NCI-H774 (cell line): ENCODE data around the gene CFAP161.
"Not testable (repeated sequence)": the region's sequence is repeated elsewhere in the genome, so short reads cannot be mapped to it uniquely, and the experiment has no call there.

Experiments
- DNase-seq: peaks from one replicate; lab custom pipeline; 2025; lab: John Stamatoyannopoulos, UW

CFAP161 gene

DNA sequence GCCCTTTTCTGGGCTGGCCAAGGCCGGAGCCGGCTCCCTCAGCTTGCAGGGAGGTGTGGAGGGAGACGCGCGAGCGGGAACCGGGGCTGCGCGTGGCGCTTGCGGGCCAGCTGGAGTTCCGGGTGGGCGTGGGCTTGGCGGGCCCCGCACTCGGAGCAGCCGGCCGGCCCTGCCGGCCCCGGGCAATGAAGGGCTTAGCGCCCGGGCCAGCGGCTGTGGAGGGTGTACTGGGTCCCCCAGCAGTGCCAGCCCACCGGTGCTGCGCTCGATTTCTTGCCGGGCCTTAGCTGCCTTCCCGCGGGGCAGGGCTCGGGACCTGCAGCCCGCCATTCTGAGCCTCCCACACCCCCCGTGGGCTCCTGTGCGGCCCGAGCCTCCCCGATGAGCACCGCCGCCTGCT is 24.5 kb downstream of the CFAP161 start:
- not testable (repeated sequence) for DNase-seq

DNA sequence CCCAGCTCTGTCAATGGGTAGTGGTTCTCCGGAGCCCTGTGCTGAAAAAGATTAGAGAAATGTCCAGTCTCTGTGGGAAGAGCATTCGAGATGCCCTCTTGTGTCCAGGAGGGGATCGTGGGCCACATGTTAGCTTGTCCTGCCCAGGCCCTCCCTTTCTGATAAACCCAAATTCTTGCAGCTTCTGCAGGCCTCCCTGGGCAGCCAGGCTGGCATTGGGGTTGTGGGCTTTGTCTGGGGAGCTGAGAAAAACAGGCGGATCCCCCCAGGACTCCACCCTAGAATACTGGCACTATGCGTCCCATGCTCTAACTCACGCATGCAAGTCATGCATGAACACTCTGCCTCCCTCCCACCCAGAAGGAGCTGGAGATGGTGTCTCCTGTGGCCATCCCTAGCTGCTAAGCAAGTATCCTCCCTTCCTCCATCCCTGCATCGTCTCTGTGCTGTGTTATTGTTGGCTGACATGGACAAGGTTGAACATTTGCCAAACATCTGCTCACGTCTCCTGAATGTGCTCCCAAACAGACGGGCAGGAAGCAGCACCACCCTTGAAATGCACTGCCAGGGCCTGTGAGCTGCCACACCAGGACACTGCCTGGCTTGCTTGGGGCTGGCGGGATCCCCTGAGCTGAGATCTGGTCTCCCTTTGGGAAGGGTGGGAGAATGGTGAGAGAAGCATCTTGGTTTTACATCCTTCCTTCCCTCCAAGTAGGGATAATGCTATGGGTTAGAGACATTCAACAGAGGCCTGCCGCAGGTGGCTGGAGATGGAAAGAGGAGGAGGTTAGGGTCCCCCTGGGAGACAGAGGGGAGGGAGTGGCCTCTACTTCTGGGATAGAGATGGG is 26.5 kb downstream of the CFAP161 start:
- DNase-seq = no peak

DNA sequence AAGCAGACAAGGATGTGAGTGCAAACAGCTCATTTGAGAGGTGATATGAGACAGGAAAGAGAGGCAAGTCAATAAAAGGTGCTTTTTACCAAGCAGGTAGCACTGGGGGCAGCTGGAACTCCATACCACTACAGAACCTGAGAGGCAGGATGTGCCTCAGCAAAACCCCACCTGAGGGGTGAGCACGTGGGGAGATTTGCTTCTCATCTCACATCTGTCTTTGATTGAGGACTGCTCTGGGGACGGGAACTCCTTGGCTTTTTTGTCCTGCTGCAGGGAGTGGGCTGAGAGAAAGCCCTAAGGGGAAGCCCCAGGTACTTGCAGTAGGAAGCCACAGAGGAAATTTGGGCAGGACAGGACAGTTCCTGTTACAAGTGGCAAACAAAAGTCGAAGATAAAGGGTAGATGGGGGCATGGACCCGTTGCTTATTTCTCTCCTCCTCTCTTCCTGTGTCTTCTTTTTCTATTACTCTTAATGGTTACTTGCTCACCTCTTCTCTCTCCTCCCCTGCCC is 27.1 kb downstream of the CFAP161 start:
- no peak for DNase-seq

DNA sequence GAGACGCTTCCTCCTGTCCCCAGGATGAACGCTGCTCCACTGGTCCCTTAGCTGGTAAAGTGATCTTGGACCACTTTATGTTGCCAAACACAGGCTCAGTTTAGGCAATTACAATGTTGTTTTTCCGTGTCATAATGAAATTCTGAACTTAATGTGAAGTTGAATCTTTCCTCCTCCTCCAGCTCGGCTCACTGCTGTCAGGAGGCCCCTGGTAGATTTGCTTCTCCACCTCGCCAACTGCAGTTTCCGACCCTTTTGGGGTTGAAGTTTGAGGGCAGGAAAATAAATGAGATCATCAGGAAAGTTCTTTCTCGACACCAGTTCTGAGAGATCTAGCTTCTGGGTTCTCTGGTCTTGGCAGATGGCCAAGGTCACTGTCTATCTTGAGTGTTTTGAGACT is 27.8 kb downstream of the CFAP161 start:
- no peak for DNase-seq

DNA sequence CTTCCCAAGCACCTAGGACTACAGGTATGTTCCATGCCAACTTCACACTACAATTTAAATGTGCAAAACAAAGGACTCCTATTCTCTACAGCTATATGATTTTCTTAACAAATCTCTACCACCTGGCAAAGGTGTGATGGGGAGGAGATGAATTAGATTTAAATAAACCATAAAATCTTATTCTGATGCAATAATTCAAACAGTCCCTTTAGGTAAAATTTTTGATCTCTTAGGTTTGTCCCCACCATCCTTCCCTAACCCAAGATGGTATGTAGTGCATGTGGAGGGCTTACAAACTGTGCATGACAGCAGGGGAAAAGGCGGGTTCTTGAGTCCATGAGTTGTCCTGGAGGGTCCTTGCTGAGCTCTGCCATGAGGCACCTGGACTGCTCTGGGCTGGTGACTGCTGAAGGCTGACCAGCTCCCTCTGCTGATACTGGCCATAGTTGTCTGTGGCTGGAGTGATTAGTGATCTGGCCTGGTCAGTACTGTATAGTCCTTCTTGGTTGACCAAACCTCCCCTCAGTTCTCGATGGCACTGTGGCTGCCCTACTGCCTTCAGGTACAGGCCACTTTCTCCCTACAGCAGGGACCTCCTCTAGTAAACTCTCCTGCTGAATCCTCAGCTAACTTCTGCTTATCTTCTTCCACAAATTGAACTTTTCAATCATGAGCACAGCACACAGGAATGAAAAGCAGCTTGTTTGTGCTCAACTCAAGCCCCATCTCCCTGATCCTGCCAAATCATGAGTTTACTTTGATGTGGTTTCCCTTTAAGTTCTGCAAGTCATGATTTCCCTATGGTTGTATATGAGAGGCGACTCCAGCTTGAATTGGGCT is 30.1 kb downstream of the CFAP161 start:
- DNase-seq = no peak

DNA sequence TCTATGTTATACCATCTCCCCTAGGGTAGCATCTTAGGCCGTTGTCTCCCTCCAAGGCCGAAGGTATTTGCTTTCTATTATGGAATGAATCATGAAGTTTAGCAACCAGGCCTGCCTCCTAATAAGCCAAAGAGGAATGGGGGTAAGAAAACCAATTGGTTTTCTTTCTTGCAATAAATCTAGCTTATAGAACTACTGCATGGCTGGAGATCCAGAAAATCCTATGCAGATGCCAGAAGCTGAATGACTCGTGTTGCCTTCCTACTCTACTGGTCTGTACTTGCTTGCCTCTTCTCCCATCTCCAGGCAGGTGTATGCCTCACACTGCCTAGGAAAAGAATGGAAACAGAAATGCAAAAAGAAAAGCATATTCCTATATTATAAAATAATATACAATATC is 31.5 kb downstream of the CFAP161 start:
- DNase-seq = no peak

DNA sequence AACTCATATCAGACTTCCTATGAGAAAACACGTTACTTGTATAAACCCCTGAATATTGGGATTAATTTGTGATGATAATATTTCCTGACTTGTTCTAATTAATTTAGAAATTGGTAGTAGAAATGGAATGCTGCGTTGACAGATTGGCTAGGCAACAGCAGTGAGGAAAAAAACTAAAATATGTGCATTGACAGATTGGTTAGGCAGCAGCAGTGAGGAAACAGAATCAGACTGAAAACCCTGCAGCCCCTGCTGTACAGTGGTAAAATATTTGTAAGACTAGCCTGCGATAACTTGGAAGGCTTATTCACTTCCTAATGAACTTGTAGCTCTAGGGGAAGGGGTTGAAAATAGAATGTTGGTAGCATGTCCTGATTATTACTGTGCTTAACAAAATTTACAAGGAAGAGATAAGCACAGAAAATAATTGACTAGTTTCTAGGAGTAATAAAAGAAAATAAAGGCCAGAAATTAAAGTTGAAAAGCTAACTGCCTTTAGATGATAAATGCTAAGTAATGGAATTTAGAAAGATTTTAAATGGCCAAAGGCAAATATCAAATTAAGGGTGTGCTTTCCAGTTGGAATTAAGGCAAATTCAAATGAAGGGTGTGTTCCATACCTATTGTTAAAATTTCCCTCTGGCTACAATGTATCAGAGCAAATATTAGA is 32.7 kb downstream of the CFAP161 start:
- DNase-seq = no peak

DNA sequence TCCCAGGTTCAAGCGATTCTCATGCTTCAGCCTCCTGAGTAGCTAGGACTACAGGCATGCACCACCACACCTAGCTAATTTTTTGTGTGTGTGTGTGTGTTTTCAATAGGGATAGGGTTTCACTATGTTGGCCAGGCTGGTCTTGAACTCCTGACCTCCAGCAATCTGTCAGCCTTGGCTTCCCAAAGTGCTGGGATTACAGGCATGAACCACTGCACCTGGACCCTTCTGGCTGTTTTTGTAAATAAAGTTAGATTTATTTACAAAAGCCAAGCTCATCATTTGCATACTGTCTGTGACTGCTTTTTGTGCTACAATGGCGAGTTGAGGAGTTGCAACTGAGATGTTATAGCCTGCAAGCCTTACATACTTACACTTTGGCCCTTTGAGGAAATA is 34.1 kb downstream of the CFAP161 start:
- no peak for DNase-seq

DNA sequence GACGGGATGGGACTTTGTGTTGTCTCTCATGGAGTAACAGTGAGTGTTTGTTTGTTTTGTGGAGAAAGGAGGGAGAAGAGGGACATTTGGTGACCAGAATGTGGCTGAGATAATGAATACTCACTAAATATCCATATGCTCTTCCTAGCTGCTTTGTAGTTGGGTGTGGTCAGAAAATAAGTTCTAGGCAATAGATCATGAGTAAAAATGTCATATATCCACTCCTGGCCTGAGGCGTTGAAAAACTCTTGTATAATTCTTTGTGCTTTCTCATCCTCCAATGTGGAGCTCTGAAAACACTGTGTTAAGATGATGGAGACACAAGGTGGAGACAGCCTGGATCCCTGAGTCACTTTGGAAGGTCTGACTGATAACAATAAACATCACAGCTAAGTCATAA is 34.6 kb downstream of the CFAP161 start:
- DNase-seq = no peak

DNA sequence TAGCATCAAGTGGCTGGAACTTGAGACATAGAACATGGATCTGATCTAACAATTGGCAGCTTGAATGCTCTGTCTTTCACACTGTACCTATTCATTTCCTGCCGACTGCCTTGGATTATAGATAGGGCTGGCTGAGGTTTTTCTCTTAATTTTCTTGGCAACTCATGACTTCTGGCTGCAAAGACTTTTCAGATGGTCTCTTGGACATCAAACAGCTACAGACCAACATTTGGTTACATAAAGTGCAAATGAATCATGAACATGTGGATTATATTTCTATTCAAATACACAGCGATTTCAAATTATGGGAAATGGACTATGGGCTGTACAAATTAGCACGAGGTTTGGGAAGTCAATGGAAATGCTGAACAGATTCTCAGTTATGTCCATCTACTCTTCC is 36.4 kb downstream of the CFAP161 start:
- DNase-seq = no peak

DNA sequence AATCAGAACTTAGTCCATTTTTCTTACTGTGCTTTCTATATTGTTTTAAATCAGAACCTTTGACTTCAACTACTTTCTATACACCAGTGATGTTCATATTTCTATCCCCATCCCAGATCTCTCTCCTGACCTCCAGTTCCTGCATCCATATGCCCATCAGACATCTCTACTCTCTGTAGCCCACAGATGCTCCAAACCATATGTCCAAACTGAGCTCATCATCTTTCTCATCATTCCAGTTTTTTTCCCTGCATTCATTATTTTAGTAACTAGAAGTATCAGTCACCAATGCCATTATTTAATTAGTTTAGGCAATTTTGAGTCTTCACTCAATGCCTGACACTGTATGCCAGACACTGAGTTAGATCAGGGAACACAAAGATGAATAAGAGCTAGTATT is 37.2 kb downstream of the CFAP161 start:
- DNase-seq = no peak

DNA sequence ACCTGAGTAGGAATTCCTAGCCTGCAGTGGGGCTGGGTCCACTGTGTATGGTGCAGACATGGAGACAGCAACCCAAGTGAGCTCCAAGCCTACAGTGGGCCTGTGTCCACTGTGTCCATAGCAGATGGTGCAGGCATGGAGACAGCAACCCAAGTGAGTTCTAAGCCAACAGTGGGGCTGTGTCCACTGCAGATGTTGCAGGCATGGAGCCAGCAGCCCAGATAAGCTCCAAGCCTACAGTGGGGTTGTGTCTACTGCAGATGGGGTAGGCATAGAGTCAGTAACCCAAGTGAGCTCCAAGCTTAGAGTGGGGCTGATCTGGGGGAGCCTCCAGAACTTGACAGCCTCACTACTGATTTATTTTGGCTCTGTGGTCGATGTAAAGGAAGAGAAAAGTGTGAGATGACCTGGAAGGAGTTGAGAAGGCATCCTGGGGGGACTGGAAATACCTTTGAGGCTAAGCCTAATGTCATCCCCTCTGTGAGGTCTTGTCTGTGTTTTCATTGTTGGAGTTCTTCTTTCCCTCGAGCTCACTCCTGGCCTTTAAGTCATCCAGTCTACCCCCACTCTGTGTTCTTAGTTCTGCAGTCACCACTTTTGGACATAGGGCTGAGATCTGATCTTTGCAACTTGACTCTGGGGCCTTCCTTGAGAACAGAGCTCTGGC is 40.2 kb downstream of the CFAP161 start:
- DNase-seq = no peak

DNA sequence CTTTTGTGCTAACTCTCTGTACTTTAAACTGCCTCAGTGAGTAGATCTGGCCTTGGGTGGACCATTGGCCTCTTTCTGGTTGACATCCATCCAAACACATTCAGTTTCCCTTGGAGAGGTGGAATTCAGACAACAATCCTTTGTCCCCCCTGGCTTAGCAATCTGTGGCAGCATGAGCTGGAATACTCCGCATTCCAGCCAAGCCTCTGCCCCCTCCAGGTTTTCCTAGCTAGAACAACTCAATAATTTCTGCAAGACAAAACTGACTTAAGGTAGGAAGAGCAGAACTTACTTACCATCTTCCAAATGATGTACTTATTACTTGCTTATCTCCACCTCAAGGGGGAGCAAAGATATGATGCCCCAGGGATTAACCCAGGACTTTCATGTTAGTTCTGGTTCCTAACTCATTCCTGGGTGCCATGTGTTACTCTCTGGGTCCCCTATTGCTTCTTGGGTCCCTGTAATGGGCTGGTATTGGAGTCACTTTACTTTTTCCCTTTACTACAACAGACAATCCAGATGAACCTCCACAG is 40.8 kb downstream of the CFAP161 start:
- no peak for DNase-seq

DNA sequence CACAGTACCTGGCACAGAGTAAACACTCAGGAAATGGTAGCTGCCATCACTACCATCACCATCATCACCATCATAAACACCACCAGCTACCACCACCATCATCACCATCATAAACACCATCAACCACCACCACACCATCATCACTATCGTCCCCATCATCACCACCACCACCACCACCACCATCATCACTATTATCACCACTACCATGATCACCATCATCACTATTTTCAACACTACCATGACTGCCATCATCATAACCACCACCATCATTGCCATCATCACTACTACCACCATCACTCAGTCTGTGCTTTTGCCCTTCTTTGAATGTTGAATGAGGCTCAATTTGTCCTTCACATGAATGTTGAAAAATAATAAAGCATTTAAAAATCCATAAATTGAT is 41.4 kb downstream of the CFAP161 start:
- DNase-seq = no peak

DNA sequence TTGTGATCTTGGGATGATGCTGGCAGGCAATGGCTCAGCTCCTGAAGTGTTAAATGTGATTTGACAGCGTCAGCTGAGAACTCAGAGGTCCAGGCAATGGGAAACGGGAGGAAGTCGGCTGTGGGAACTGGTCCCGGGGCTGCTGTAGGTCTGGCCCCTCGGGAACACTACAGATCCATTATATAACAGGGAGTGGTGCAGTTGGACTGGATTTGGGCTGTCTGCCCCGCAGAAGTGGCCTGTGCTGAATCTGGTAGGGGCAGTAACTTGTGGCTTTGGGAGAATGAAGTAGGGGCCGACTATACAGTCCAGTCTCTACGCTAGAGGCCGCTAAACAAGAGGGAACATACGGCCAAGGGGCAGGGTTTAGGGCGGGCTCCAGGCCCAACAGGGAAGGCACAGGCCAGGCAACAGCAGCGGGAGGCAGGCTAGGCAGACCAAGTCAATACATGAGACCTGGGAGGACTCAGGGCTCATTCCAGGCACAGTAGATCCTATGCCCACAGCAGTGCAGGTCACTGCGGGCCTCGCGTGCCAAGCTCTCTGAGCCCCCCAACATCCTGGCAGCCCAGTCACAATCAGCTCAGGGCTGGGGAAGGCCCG is 42.3 kb downstream of the CFAP161 start:
- DNase-seq = no peak

DNA sequence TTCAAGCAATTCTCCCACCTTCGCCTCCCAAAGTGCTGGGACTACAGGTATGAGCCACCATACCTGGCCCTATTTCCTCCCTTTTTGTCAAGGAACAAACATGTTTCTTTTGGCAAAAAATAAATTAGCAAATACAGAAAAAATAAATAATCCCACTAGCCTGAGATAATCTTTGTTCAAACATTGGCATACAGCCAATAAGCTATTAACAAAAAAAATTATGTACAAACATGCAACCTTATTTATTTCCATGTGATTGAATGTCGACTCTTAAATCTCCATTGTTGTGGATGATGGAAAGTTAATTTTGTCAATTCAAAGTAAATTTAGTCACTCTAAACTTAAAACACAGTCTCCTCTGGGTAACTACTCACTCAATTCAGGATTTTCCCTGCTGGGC is 44.3 kb downstream of the CFAP161 start:
- no peak for DNase-seq

DNA sequence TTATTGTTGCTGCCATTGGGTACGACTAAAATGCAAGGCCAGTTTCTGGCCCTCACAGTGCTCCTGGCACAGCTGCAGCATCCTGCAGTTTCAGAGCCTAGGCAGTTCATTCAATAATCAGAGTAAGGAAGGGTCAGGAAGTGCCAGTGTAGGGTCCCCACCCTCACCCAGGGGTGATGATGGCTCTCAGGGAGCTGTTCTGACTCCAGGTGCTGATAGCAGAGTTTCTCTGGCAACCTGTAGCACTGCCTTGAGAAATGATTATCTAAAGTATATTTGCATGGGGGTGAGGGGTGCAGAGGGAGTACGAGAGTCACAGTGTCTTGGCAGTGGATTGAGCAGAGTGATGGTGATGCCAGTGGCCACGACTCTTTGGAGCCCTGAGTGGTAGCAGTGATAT is 47.1 kb downstream of the CFAP161 start:
- no peak for DNase-seq

DNA sequence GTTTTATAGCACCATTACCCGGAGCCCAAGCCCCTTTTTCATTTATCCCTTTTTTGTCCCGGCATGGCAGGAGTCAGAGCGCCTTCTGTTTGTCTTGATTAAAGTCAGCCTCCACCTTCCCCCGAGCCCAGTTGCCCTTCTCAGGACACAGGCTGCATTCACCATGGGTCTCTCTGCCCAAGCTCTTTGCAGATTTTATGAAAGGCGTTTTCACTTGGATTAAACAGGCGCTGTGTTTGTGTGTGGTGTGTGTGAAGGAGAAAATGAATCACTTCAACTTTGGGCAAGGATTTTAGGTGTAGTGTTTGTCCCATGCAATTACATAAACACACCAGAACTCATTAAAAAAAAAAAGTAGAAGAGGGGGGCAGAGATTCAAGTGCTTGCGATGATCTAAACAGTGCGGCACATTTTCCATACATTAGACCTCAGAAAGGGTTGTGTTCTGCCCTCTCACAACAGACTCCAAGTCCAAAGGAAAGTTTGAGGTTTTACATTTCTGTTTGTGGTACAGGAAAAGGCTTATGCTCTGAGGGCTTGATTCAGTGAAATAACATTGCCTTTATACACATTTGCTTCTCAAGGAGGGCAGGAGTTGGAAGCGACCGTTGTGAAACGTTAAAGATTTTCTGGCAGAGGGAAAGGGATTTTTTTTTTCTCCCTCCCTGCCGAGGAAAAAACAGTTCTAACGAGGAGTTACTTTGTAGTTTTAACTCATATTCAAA is 48.1 kb downstream of the CFAP161 start:
- no peak for DNase-seq

DNA sequence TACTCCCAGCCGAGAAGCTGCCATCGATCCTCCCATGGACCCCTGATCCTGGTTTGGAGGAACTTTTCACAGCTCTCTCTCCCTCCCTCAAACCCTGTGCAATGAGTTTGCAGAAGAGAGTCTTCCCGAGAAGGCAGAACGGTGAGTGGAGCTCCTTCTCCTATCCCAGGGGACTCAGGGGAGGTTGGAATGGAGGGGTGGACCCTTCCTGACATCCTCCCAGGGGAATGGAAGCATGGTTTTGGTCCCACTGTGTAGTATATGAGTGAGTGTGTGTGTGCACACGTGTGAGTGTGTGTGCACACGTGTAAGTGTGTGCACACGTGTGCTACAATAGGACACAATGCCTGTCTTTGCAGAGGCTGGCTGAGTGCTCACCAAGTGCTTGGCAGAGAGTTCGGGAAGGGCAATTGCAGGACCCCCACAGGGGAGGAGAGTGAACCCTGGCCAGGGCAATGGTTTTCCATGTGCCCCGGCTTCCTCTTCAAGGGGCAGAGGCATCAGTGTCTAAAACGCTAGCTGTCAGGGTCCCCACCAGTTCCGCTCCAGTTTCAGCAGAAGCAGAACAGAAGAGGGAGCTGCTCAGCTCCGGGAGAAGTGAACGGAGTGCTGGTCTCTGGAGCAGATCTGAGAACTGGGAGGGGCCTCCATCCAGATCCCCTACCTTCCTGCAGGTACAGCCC is 48.8 kb downstream of the CFAP161 start:
- no peak for DNase-seq

DNA sequence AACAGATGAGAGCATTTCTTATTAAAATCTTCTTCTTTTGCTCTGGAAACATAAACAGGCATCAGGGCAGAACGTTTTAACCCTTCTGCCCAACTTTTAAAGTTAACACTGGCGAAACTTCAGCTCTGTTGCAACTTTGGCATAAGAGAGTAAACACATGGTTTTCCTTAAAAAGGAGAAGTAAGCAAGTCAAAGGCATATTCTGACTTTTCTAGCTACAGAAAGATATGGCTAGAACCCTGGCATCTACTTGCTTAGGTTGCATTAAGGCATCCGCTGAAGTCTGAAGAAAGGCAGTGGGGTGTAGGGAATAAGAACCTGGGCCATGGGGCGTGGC is 49.3 kb downstream of the CFAP161 start:
- no peak for DNase-seq
